Astrocyte (in vitro differentiated cells and primary cell): Measurements from ENCODE around the gene PKP2.

Experiments used
- EZH2 ChIP-seq: IDR thresholded peaks from 2 replicates; pipeline ENCODE4 v1.6.1; 2012; ENCODE audit warnings: mild to moderate bottlenecking, low read length, inconsistent platforms; ENCODE audit not compliant: insufficient read depth
- TF ChIP-seq, protein P1 (sequence below): IDR thresholded peaks from 2 replicates; pipeline ENCODE4 v1.5.1; 2011; ENCODE audit warnings: low read depth, mild to moderate bottlenecking, inconsistent platforms, low read length, moderate library complexity; ENCODE audit not compliant: insufficient read depth

DNA sequence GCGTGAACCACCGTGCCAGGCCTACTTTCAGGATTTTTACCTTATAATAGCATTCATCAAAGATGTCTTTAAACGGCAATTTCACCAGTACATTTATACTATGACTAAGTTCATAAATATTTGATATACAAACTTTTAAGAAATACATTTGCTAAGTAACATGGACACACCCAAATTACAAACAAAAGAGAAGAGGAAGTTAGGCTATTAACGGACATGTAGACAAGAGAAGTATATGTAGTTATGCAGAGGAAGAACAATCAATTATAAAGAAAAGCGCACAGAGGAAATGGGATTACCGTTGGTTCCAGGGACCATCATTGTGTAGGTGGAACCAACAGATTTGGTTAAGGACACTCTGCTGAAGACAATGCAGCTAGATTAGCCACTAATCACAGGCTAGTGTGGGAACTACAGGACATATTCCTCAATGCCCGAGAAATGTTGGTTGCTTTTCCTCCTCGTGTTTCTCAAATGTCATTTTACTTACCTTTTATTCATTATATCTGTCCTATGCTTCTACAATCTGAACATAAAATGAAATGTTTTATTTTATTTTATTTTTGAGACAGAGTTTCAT, 24.0 kb upstream of the PKP2 start:
- TF ChIP-seq, protein P1, sequence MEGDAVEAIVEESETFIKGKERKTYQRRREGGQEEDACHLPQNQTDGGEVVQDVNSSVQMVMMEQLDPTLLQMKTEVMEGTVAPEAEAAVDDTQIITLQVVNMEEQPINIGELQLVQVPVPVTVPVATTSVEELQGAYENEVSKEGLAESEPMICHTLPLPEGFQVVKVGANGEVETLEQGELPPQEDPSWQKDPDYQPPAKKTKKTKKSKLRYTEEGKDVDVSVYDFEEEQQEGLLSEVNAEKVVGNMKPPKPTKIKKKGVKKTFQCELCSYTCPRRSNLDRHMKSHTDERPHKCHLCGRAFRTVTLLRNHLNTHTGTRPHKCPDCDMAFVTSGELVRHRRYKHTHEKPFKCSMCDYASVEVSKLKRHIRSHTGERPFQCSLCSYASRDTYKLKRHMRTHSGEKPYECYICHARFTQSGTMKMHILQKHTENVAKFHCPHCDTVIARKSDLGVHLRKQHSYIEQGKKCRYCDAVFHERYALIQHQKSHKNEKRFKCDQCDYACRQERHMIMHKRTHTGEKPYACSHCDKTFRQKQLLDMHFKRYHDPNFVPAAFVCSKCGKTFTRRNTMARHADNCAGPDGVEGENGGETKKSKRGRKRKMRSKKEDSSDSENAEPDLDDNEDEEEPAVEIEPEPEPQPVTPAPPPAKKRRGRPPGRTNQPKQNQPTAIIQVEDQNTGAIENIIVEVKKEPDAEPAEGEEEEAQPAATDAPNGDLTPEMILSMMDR: no peak
- no peak for TF ChIP-seq EZH2
